Activated CD4-positive, alpha-beta T cell treated with anti-CD3 and anti-CD28 coated beads, Interleukin-10, Interleukin-2, amounts not matched to agents 100 ng/mL and 50 ng/mL, durations not matched to agents 16 hours and 8 hours (primary cell): ENCODE data around the gene TRMT10B.
A peak's percentile ranks its signal among the peaks of the same experiment; 100 is the strongest.
"Not testable (repeated sequence)": the region's sequence is repeated elsewhere in the genome, so short reads cannot be mapped to it uniquely, and the experiment has no call there.

ENCODE experiments used
- DNase-seq: peaks from one replicate; pipeline ENCODE4 v3.0.0-alpha.2; 2020

The TRMT10B gene

GRCh38 chr9:37753489-37754190 is at the start of gene TRMT10B:
TSS of gene TRMT10B (plus strand) at chr9:37753805. CDS start at chr9:37761932, 8,127 bp downstream.
- peak; percentile 84 for DNase-seq

GRCh38 chr9:37705787-37706186 is 47.8 kb upstream of the TRMT10B start:
- DNase-seq = no peak

- DNase-seq = peak; percentile 31
Measured at GRCh38 chr9:37706290-37706689, 47.3 kb upstream of the TRMT10B start.

- DNase-seq = no peak
Measured at GRCh38 chr9:37707748-37708147, 45.9 kb upstream of the TRMT10B start.

GRCh38 chr9:37710046-37710445 is 43.6 kb upstream of the TRMT10B start:
- no peak for DNase-seq

GRCh38 chr9:37715260-37715659 is 38.3 kb upstream of the TRMT10B start:
- no peak for DNase-seq

GRCh38 chr9:37715991-37716505 is 37.6 kb upstream of the TRMT10B start:
- no peak for DNase-seq

- no peak for DNase-seq
Measured at GRCh38 chr9:37719526-37719925, 34.1 kb upstream of the TRMT10B start.

- no peak for DNase-seq
Measured at GRCh38 chr9:37727013-37727412, 26.6 kb upstream of the TRMT10B start.

- DNase-seq = no peak
Measured at GRCh38 chr9:37729499-37729898, 24.1 kb upstream of the TRMT10B start.

GRCh38 chr9:37730256-37730655 is 23.3 kb upstream of the TRMT10B start:
- DNase-seq = no peak

GRCh38 chr9:37730839-37731238 is 22.8 kb upstream of the TRMT10B start:
- DNase-seq = no peak

- DNase-seq = no peak
Measured at GRCh38 chr9:37732086-37732741, 21.4 kb upstream of the TRMT10B start.

GRCh38 chr9:37732952-37733351 is 20.7 kb upstream of the TRMT10B start:
- DNase-seq = no peak

GRCh38 chr9:37739222-37739621 is 14.4 kb upstream of the TRMT10B start:
- DNase-seq = no peak

GRCh38 chr9:37740128-37740527 is 13.5 kb upstream of the TRMT10B start:
- DNase-seq = no peak

- DNase-seq = no peak
Measured at GRCh38 chr9:37740631-37741328, 12.8 kb upstream of the TRMT10B start.

- no peak for DNase-seq
Measured at GRCh38 chr9:37745970-37746369, 7.6 kb upstream of the TRMT10B start.

- DNase-seq = no peak
Measured at GRCh38 chr9:37746448-37747270, 6.9 kb upstream of the TRMT10B start.

GRCh38 chr9:37747271-37747753 is 6.3 kb upstream of the TRMT10B start:
- peak; percentile 69 for DNase-seq

GRCh38 chr9:37749129-37749528 is 4.5 kb upstream of the TRMT10B start:
- DNase-seq = no peak

- no peak for DNase-seq
Measured at GRCh38 chr9:37751186-37751585, 2.4 kb upstream of the TRMT10B start.

- DNase-seq = not testable (repeated sequence)
Measured at GRCh38 chr9:37751704-37752103, 1.9 kb upstream of the TRMT10B start.
